B cell (primary cell): ENCODE measurements around the gene ITPR1. TPM values are rescaled to one million over a fixed set of nuclear protein-coding genes. Genes with fewer than 3 reads are reported as not detected.

Experiments used
- ATAC-seq: fragments of 200-7000 bp; cut with Tn5 transposase; one replicate; pipeline ENCODE4 v1.10.0; 2021; ENCODE audit warnings: low read depth, mild to moderate bottlenecking, moderate number of reproducible peaks, moderate library complexity
- CTCF ChIA-PET: fragments of 350-600 bp; sonication (Branson Sonifier 250); formaldehyde crosslinking; loops from one replicate; lab custom pipeline; 2021; ENCODE audit warnings: antibody characterized with exemption, inconsistent platforms; lab: Charles Lee
- POLR2A ChIA-PET: fragments of 350-600 bp; sonication (Branson Sonifier 250); formaldehyde crosslinking; loops from one replicate; lab custom pipeline; 2021; ENCODE audit warnings: antibody characterized with exemption; lab: Charles Lee
- DNase-seq: peaks from one replicate; pipeline ENCODE4 v3.0.0; 2013
- H2AFZ ChIP-seq: 2 replicates; pipeline ENCODE4 v1.6.1; 2012; ENCODE audit warnings: mild to moderate bottlenecking, low read depth, low read length; ENCODE audit not compliant: insufficient read depth, poor library complexity, severe bottlenecking
- H3K27ac ChIP-seq, 2 donors: 1 replicate in 1 of 2; 2 replicates in 1 of 2; pipeline ENCODE4 v1.5.1; 2012 to 2013; ENCODE audit warnings: low read length in 2 of 2, mild to moderate bottlenecking in 2 of 2, moderate library complexity in 1 of 2
- H3K27me3 ChIP-seq, 4 experiments: fragments of 200-600 bp in 1 of 4; sonication (generic) in 1 of 4; replicated peaks in 1 of 4; 1 replicate in 2 of 4; 2 replicates in 2 of 4; pipeline versions ENCODE4 v1.6.1 to v1.7.0; 2013 to 2016; ENCODE audit warnings: low read length in 3 of 4, mild to moderate bottlenecking in 2 of 4, mixed read lengths in 1 of 4, moderate library complexity in 1 of 4; ENCODE audit not compliant: insufficient read depth in 4 of 4, control insufficient read depth in 3 of 4; ENCODE audit errors: control extremely low read depth in 1 of 4
- H3K36me3 ChIP-seq, 2 experiments: replicated peaks in 1 of 2; 1 replicate in 1 of 2; 2 replicates in 1 of 2; pipeline versions ENCODE4 v1.6.1 to v1.7.1; 2013; ENCODE audit warnings: low read length in 1 of 2; ENCODE audit not compliant: insufficient read depth in 2 of 2, control insufficient read depth in 1 of 2; ENCODE audit errors: control extremely low read depth in 1 of 2, extremely low read depth in 1 of 2
- H3K4me1 ChIP-seq, 2 donors: fragments of 200-600 bp in 1 of 2; sonication (generic) in 1 of 2; 1 replicate in 1 of 2; 2 replicates in 1 of 2; pipeline versions ENCODE4 v1.5.1 to v1.6.1; 2013 to 2017; ENCODE audit warnings: low read length in 2 of 2; ENCODE audit not compliant: control insufficient read depth in 2 of 2, insufficient read depth in 2 of 2
- H3K4me2 ChIP-seq: replicated peaks from 2 replicates; pipeline ENCODE3; 2012; ENCODE audit warnings: mild to moderate bottlenecking, low read depth, low read length; ENCODE audit not compliant: poor library complexity, severe bottlenecking
- H3K4me3 ChIP-seq, 5 experiments: fragments of 200-600 bp in 1 of 5; sonication (generic) in 1 of 5; 1 replicate in 3 of 5; 2 replicates in 2 of 5; pipeline versions ENCODE4 v1.5.1 to v1.7.0; 2011 to 2016; ENCODE audit warnings: low read length in 4 of 5, mild to moderate bottlenecking in 4 of 5, low read depth in 2 of 5, control low read depth in 1 of 5, moderate library complexity in 1 of 5; ENCODE audit not compliant: insufficient read depth in 1 of 5; ENCODE audit errors: control extremely low read depth in 1 of 5, extremely low read depth in 1 of 5
- H3K79me2 ChIP-seq: fragments of 200-600 bp; sonication (generic); one replicate; pipeline ENCODE4 v1.6.0; 2016; ENCODE audit warnings: low read length; ENCODE audit not compliant: control insufficient read depth, insufficient read depth
- H3K9ac ChIP-seq: fragments of 200-600 bp; sonication (generic); 2 replicates; pipeline ENCODE4 v1.6.1; 2017; ENCODE audit warnings: mild to moderate bottlenecking, low read length, moderate library complexity
- H3K9me3 ChIP-seq, 3 donors: one replicate each; pipeline versions ENCODE4 v1.6.1 to v1.7.1; 2013; ENCODE audit warnings: low read length in 2 of 3; ENCODE audit not compliant: control insufficient read depth in 2 of 3, insufficient read depth in 1 of 3; ENCODE audit errors: control extremely low read depth in 1 of 3
- H4K20me1 ChIP-seq: 2 replicates; pipeline ENCODE4 v1.6.0; 2012; ENCODE audit warnings: mild to moderate bottlenecking, low read length; ENCODE audit not compliant: insufficient read depth, control insufficient read depth, poor library complexity, severe bottlenecking
- H3K27ac Mint-ChIP-seq: one replicate; pipeline ENCODE4 v1.8.0; 2021; ENCODE audit warnings: mixed read lengths
- H3K27me3 Mint-ChIP-seq: one replicate; pipeline ENCODE4 v1.8.0; 2021; ENCODE audit warnings: mixed read lengths
- H3K4me1 Mint-ChIP-seq: one replicate; pipeline ENCODE4 v1.8.0; 2021; ENCODE audit warnings: mixed read lengths
- H3K4me3 Mint-ChIP-seq: one replicate; pipeline ENCODE4 v1.8.0; 2021; ENCODE audit warnings: mixed read lengths
- H3K9me3 Mint-ChIP-seq: one replicate; pipeline ENCODE4 v1.8.0; 2022; ENCODE audit warnings: mixed read lengths; ENCODE audit not compliant: insufficient read depth
- EZH2 ChIP-seq: IDR thresholded peaks from 2 replicates; pipeline ENCODE4 v1.6.1; 2012; ENCODE audit warnings: borderline replicate concordance, low read depth, mild to moderate bottlenecking, moderate library complexity, low read length; ENCODE audit not compliant: insufficient read depth, poor library complexity, severe bottlenecking
- WGBS: methylation state at CpG from one replicate; pipeline ENCODE4 v1.1.5; 2013; ENCODE audit warnings: missing lambda C conversion rate; ENCODE audit not compliant: insufficient coverage; 5-methylcytosine and 5-hydroxymethylcytosine counted together
- intact Hi-C: fragments of 100-400 bp; cut with micrococcal nuclease; formaldehyde crosslinking; loops from one replicate; pipeline ENCODE4 v1.10.0; 2022
- polyA plus RNA-seq: library from polyadenylated mRNA; depleted of rRNA; stranded (reverse); fragments of >200 nt; gene quantifications from 2 replicates; pipeline ENCODE4 v1.2.3, GENCODE V29; 2012
- total RNA-seq, 2 donors: library from RNA; stranded (reverse); fragments of 120-200 nt in 1 of 2; gene quantifications; 1 replicate in 1 of 2; 2 replicates in 1 of 2; pipeline versions ENCODE4 v1.2.3 to v1.2.4, GENCODE V29; 2013 to 2022
- TF ChIP-seq, protein P1 (sequence below): fragments of 200-600 bp; IDR thresholded peaks from one replicate; pipeline ENCODE4 v1.8.0; 2022; ENCODE audit warnings: antibody characterized with exemption, mild to moderate bottlenecking

The ITPR1 gene
- total and polyA plus RNA-seq, 2 donors (not counting 1 experiment from before 2014, with no cell fraction given) = 64.0 to 332 TPM

- H3K79me2 ChIP-seq = peaks cover 96% of the 10 kb centered on the region
- no peak for DNase-seq
- no peaks in the 10 kb centered on the region for H3K9me3 Mint-ChIP-seq
- H4K20me1 ChIP-seq = peaks cover 86% of the 10 kb centered on the region
- H3K4me1 ChIP-seq = peaks cover 79% of the 10 kb centered on the region in 2 donors
- peak overlapping the region in 1 of 2 donors; percentile 70 for H3K27ac ChIP-seq
- no peak overlapping the region for H3K4me2 ChIP-seq
- no peak overlapping the region for H3K4me3 Mint-ChIP-seq
- peak overlapping the region; percentile 62 for H3K27ac Mint-ChIP-seq
- CTCF ChIA-PET = interaction anchor here (1.1 to 3.5 kb wide), 2 partner anchors 8 to 118 kb away, joined by 3 to 14 read pairs; no protein-coding TSS in a partner anchor
- H3K9ac ChIP-seq = no peak overlapping the region
- no peaks in the 10 kb centered on the region for H3K27me3 Mint-ChIP-seq
- ATAC-seq = no peak
- WGBS = no CpG with 5 or more reads among the region's 1 CpG
- no peak overlapping the region for H2AFZ ChIP-seq
- no peak overlapping the region for H3K4me3 ChIP-seq
- H3K4me1 Mint-ChIP-seq = peaks cover 87% of the 10 kb centered on the region
- TF ChIP-seq, protein P1, sequence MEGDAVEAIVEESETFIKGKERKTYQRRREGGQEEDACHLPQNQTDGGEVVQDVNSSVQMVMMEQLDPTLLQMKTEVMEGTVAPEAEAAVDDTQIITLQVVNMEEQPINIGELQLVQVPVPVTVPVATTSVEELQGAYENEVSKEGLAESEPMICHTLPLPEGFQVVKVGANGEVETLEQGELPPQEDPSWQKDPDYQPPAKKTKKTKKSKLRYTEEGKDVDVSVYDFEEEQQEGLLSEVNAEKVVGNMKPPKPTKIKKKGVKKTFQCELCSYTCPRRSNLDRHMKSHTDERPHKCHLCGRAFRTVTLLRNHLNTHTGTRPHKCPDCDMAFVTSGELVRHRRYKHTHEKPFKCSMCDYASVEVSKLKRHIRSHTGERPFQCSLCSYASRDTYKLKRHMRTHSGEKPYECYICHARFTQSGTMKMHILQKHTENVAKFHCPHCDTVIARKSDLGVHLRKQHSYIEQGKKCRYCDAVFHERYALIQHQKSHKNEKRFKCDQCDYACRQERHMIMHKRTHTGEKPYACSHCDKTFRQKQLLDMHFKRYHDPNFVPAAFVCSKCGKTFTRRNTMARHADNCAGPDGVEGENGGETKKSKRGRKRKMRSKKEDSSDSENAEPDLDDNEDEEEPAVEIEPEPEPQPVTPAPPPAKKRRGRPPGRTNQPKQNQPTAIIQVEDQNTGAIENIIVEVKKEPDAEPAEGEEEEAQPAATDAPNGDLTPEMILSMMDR = no peak
- TF ChIP-seq EZH2 = no peak
- intact Hi-C loops = no loop called here
- H3K27me3 ChIP-seq = no peaks in the 10 kb centered on the region
- peaks cover 1 to 31% of the 10 kb centered on the region in 2 experiments for H3K36me3 ChIP-seq
- POLR2A ChIA-PET = interaction anchor here (0.7 kb wide), 1 partner anchor 21 kb away, joined by 5 read pairs; the partner anchor contains the start of gene ITPR1
- H3K9me3 ChIP-seq = no peaks in the 10 kb centered on the region
These were observed 21.8 kb downstream of the ITPR1 start for GRCh38 chr3:4514916-4515315.

GRCh38 chr3:4515916-4516579, 22.9 kb downstream of the ITPR1 start:
- H3K4me1 ChIP-seq = peaks cover 68 to 74% of the 10 kb centered on the region in 2 donors
- H3K9ac ChIP-seq = no peak overlapping the region
- TF ChIP-seq EZH2 = no peak
- TF ChIP-seq, protein P1 = no peak
- WGBS = 77% methylated on average over 6 of the region's 7 CpGs
- peaks cover 86% of the 10 kb centered on the region for H4K20me1 ChIP-seq
- no peak overlapping the region for H3K4me3 Mint-ChIP-seq
- DNase-seq = no peak
- H3K36me3 ChIP-seq = peaks cover 1 to 43% of the 10 kb centered on the region in 2 experiments
- no peaks in the 10 kb centered on the region for H3K27me3 ChIP-seq
- ChIA-PET CTCF (interaction anchor here (3.5 to 5.3 kb wide), 2 partner anchors 9 to 22 kb away, joined by 14 to 44 read pairs; partner anchors contain the start of gene ITPR1), POLR2A (no interaction called here)
- H3K4me1 Mint-ChIP-seq = peaks cover 82% of the 10 kb centered on the region
- no peaks in the 10 kb centered on the region for H3K27me3 Mint-ChIP-seq
- peak overlapping the region in 1 of 2 donors; percentile 70 for H3K27ac ChIP-seq
- ATAC-seq = no peak
- peaks cover 96% of the 10 kb centered on the region for H3K79me2 ChIP-seq
- H3K4me2 ChIP-seq = peak overlapping the region; percentile 24
- peak overlapping the region; percentile 62 for H3K27ac Mint-ChIP-seq
- no peaks in the 10 kb centered on the region for H3K9me3 ChIP-seq
- no peak overlapping the region for H2AFZ ChIP-seq
- no peaks in the 10 kb centered on the region for H3K9me3 Mint-ChIP-seq
- H3K4me3 ChIP-seq = no peak overlapping the region
- intact Hi-C loops = no loop called here
